ENCODE results near the gene CLASP1. TPM values are rescaled to one million over a fixed set of nuclear protein-coding genes. Genes with fewer than 3 reads are reported as not detected.

CLASP1 gene
- total and polyA plus RNA-seq, 2 donors (not counting 3 experiments of a cell fraction or from before 2014, with no cell fraction given) = 10.0 to 57.9 TPM

DNA sequence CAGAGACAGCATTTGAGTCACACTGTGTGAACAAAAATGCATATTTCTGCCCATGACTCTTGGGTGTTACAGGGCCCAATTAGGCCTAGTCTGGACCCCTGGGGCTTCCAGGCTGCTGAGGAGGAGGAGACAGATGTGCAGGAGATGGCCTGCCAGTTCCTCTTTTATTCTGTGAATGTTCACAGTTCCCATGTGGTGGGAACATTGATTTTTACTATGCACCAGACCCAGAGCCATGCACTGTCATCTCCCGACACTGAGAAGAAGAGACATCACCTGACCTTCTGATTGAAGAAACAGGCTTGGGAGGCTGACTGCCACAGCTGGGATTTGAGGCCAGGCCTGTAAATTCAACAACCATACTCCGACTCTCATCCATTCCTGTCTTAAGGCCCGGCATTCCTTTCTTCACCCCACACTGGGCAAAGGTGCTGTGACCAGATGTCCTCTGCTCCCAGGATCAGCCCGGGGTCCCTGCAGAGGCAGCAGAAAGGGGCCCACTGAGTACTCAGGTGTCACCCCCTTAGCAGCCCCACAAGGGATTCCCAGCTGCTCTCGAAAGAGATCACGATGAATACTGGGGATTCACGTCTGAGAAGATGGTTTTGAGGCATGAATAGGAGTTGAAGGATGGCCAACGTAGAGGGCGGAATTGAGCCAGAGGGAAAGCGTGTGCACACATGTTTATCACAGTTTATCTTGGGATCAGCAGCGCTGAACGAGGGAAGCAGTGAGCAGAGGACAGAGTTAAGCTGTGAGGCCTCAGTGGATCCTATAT, 360.6 kb downstream of the CLASP1 start:
- no peak overlapping the region for H3K4me3 ChIP-seq (replicated peaks in 1 of 3; ENCODE audit: insufficient read depth in 1 of 3, low read depth in 1 of 3, low read length in 3 of 3)
- DNase-seq (ENCODE audit: low read depth, low spot score) (no peak), FAIRE-seq (no peak)
- POLR2A ChIA-PET = no interaction called here
- H3K4me2 ChIP-seq (ENCODE audit: insufficient read depth, low read length) = no peak overlapping the region
- TF ChIP-seq GATA2 (IDR thresholded peaks at IDR 0.05; ENCODE audit: insufficient read depth, insufficient read length, low read depth, low read length) (no peak), EZH2 (IDR thresholded peaks at IDR 0.05; ENCODE audit: borderline replicate concordance, low read depth, low read length, severe bottlenecking) (no peak), CTCF (IDR thresholded peaks at IDR 0.05; ENCODE audit: extremely low read depth in 1 of 2, insufficient read depth in 1 of 2, low read depth in 1 of 2, low read length in 2 of 2) (no peak), MYC (IDR thresholded peaks at IDR 0.05; ENCODE audit: low read depth, low read length) (no peak), JUN (IDR thresholded peaks at IDR 0.05; ENCODE audit: borderline replicate concordance, insufficient read depth, insufficient read length, low read depth) (no peak), FOS (IDR thresholded peaks at IDR 0.05; ENCODE audit: borderline replicate concordance, insufficient read depth, low read length) (no peak), POLR2A (IDR thresholded peaks at IDR 0.05; ENCODE audit: low read depth, low read length) (no peak), POLR2AphosphoS5 (IDR thresholded peaks at IDR 0.05; ENCODE audit: insufficient read depth, low read depth, low read length) (no peak)
- TF ChIP-seq, protein P1, sequence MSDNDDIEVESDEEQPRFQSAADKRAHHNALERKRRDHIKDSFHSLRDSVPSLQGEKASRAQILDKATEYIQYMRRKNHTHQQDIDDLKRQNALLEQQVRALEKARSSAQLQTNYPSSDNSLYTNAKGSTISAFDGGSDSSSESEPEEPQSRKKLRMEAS (IDR thresholded peaks at IDR 0.05; ENCODE audit: insufficient read depth, insufficient read length) = no peak
- CTCF ChIA-PET = interaction anchor here (1.2 to 1.5 kb wide), 2 partner anchors 9 to 11 kb away, joined by 3 to 7 read pairs; no protein-coding TSS in a partner anchor
- dilution Hi-C loops (cut with MboI; ENCODE audit: extremely low pct_ligation_motif_present, low sequenced_read_pairs) = no loop called here
- no TSS peak for BruUV-seq (replicated peaks)
- peaks cover 17 to 24% of the 10 kb centered on the region in 2 experiments for H3K27me3 ChIP-seq (ENCODE audit: control insufficient read depth in 2 of 2, insufficient read depth in 2 of 2, low read length in 2 of 2)
- intact Hi-C loops (cut with micrococcal nuclease) = no loop called here
- no peak overlapping the region for H2AFZ ChIP-seq (ENCODE audit: low read depth, low read length)
- no peaks in the 10 kb centered on the region for H4K20me1 ChIP-seq (replicated peaks; ENCODE audit: control insufficient read depth, extremely low read depth, insufficient read depth, low read length)
- no peaks in the 10 kb centered on the region for H3K9me3 ChIP-seq (replicated peaks; ENCODE audit: control insufficient read depth, insufficient read depth, low read length)
- no peaks in the 10 kb centered on the region for H3K9me1 ChIP-seq (replicated peaks; ENCODE audit: control insufficient read depth, extremely low read depth, insufficient read depth, low read length)
- no peaks in the 10 kb centered on the region for H3K79me2 ChIP-seq (ENCODE audit: control insufficient read depth, insufficient read depth, low read length)
- no peaks in the 10 kb centered on the region for H3K36me3 ChIP-seq (ENCODE audit: control insufficient read depth in 2 of 2, extremely low read depth in 1 of 2, insufficient read depth in 2 of 2, low read length in 2 of 2)
- no peaks in the 10 kb centered on the region for H3K4me1 ChIP-seq (ENCODE audit: control insufficient read depth, extremely low read depth, insufficient read depth, low read length)
- no peak overlapping the region for H3K9ac ChIP-seq (replicated peaks; ENCODE audit: extremely low read depth, insufficient read depth, low read length)
- H3K27ac ChIP-seq (ENCODE audit: insufficient read depth, low read depth, low read length) = no peak overlapping the region

All from endothelial cell of umbilical vein (primary cell).